ENCODE measurements around the gene BOC. TPM values are rescaled to one million over a fixed set of nuclear protein-coding genes. Genes with fewer than 3 reads are reported as not detected.

Gene BOC
- total RNA-seq, 1 experiment from 2014 or later = 0.07 TPM

- Mint-ChIP-seq H3K27me3 (ENCODE audit: unreplicated experiment) (no peaks in the 10 kb centered on the region), H3K4me3 (ENCODE audit: low read depth, unreplicated experiment) (no peak overlapping the region), H3K9me3 (ENCODE audit: low read depth, unreplicated experiment) (no peaks in the 10 kb centered on the region), H3K27ac (ENCODE audit: unreplicated experiment) (no peak overlapping the region), H3K4me1 (ENCODE audit: low read depth, unreplicated experiment) (no peaks in the 10 kb centered on the region), H3K36me3 (ENCODE audit: insufficient read depth, unreplicated experiment) (no peaks in the 10 kb centered on the region)
- TF ChIP-seq, protein P1, sequence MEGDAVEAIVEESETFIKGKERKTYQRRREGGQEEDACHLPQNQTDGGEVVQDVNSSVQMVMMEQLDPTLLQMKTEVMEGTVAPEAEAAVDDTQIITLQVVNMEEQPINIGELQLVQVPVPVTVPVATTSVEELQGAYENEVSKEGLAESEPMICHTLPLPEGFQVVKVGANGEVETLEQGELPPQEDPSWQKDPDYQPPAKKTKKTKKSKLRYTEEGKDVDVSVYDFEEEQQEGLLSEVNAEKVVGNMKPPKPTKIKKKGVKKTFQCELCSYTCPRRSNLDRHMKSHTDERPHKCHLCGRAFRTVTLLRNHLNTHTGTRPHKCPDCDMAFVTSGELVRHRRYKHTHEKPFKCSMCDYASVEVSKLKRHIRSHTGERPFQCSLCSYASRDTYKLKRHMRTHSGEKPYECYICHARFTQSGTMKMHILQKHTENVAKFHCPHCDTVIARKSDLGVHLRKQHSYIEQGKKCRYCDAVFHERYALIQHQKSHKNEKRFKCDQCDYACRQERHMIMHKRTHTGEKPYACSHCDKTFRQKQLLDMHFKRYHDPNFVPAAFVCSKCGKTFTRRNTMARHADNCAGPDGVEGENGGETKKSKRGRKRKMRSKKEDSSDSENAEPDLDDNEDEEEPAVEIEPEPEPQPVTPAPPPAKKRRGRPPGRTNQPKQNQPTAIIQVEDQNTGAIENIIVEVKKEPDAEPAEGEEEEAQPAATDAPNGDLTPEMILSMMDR (IDR thresholded peaks at IDR 0.05; ENCODE audit: unreplicated experiment) = no peak
- no TSS peak for BruUV-seq (replicated peaks)
- CTCF ChIA-PET = no interaction called here
- intact Hi-C loops (cut with micrococcal nuclease; ENCODE audit: unreplicated experiment) = no loop called here
- DNase-seq = no peak
These were observed 119.8 kb downstream of the BOC start for GRCh38 chr3:113331187-113331586.

Other genes starting within 250 kb of the BOC start
- gene CD200R1, start 236.5 kb upstream of the BOC start, total RNA-seq (2022) = not detected in 2 replicates
- gene GTPBP8, start 220.6 kb upstream of the BOC start, total RNA-seq (2022) = 8.1 and 8.3 TPM in 2 replicates
- gene CFAP44, start 229.9 kb downstream of the BOC start, total RNA-seq (2022) = 12.9 and 13.1 TPM in 2 replicates

All from Calu3 (cell line).